NCI-H748 (cell line): ENCODE results near the gene CENPT.
"Not testable (repeated sequence)": the region's sequence is repeated elsewhere in the genome, so short reads cannot be mapped to it uniquely, and the experiment has no call there.

Experiments
- DNase-seq: peaks from one replicate; lab custom pipeline; 2025; ENCODE audit not compliant: unreplicated experiment; lab: John Stamatoyannopoulos, UW

Gene CENPT

DNA sequence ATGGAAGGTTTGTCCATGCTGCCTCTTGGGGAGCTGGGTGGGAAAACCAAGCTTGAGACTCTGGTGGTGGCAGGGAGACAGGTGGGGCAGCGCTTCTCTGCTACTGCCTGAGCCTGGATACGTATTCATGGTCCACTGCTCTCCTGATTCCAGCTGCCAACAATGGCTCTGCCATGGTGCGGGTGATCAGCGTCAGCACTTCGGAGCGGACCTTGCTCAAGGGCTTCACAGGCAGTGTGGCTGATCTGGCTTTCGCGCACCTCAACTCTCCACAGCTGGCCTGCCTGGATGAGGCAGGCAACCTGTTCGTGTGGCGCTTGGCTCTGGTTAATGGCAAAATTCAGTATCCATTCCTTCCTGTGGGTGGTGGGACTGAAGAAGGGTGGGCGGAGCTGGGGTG is 29.6 kb upstream of the CENPT start:
- no peak for DNase-seq

DNA sequence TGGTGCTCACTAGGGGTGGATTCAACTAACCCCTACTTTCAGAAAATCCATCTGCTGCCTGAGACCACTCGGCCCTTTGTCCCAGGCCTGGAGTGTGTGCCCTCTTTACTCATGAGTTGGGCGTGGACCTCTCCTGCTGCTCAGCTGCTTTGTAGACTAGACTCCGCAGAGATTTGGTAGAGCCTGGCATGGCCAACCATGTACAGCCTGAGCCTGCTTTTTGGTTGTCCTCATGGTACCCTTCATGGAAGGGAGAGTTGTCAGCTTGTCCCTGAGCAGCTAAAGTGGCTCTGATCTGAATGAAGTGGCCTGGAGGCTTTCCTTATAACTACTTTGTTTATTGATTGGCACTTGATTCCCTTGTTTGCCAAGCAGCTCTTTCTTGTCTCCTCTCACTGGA is 26.9 kb upstream of the CENPT start:
- no peak for DNase-seq

DNA sequence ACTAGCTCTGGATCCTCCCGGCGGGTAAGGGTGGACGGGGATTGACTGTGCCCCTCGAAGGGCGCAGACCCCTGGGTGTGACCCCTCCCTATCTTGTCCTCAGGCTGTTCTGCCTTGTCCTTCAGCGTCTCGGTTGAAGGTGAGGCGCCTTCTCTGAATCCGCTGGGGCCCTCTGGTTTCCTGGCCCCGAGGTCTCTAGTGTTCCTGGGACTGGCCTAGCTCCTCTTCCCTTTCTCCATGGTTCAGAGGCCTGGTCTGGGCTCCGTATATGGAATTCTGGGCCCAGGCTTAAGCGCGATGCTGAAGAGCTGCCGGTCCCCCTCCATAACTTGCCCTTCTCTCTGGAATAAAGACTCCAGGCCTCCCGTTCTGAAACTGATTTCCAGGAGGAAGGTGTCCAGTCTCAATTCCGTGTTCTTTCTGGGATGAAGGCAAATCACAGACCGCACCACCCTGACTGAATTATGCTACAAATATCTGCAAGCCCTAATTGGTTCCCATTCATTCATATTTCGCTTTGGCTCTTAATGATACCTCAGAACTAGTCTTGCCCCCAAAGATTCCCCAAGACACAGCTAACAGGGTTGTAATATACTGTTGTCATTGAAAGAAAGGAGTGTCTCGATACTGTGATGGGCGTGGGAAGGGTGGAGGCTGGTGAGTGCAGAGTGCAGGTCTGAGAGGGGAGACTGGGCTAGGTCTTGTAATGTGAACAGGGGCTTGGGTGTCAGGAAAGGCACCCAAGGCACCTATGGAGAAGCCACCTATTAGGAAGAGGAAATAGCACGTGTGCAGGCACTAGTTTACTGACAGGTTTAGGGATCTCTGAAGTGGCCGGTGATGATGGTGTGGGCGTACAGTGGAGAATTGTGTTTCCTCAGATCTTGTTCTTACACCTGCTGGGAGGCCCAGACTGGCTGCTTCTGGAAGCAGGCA is 26.2 kb upstream of the CENPT start:
- DNase-seq = peak; percentile 3

DNA sequence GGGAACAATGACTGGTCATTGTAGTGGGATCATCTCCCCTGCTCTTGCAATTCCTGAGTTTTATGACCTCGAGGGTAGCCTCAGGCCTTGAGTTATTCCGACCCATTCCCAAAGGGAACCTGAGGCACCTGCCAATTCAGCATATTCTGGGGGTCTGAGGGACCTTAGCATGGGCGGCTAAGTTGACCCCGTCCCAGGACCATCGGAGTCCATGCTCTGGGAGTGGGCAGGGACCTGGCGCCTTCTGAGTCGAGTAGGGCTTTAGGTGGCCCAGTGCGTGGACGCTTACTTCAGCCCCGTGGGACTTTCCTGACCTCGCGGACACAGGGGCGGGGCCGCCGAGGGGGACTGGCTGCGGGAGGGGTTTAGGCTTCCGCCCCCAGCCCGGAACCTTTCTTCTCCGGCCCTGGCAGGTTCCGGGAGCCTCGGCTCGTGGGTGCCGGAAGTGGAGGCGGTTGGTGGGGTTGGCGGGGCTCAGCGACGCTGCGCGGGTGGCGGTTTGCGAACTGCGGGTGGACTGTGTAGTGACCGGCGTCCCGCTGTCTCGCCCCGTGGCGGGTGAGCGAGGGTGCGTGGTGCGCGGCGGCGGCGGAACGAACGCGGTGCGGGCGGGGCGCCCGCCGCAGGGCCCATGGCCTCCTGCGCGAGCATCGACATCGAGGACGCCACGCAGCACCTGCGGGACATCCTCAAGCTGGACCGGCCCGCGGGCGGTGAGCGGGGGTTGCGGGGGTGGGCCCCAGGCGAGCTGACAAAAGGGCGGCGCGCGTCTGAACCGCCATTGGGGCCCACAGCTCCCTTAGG is 25.3 kb upstream of the CENPT start, which contains the start of gene EDC4:
Gene EDC4, plus strand, starts transcription at position 422 of the 804 bp plus-strand sequence. Its CDS starts 210 bp downstream, at position 632.
- peak; percentile 59 for DNase-seq

DNA sequence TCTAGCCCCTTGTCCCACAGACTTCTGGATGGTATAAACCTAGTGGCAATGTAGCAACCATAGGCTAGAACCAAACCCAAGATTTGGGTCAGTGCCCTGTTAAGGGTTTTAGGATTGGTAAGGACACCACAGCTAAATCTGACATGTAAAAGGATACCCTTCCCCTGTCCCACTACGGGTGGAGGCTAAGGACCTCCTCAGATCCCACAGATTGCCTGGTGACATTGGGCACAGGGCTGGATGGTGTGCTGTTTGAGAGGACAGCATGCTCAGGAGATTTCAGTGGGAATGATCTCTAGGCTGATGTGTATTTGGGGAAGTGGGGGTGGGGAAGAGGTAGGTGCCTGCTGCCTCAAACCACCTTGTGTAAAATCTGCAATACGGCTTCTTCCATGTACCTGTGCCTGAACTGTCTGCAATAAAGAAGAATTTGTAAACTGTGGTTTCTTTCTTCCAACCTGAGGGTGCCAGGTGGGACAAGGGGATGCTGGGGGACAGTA is 24.7 kb upstream of the CENPT start:
- no peak for DNase-seq

DNA sequence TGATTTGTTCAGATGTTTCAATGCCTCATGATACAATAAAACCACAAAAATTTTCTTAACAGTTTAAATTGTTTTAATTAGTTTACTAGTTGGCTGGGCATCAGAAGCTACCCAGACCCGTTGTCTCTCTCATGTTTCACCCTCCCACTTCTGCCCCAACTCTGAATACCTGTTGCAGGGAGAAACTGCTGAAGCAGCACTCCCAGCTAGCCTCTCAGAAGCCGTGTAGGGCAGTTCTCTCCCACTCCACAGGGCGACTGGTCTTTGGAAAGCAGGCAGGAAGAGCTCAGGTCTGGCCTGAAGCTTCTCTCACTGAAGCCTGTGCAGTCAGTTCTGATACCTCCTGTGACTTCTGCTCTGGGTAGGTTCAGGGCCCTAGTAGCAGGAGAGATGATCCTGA is 23.8 kb upstream of the CENPT start:
- DNase-seq = no peak

DNA sequence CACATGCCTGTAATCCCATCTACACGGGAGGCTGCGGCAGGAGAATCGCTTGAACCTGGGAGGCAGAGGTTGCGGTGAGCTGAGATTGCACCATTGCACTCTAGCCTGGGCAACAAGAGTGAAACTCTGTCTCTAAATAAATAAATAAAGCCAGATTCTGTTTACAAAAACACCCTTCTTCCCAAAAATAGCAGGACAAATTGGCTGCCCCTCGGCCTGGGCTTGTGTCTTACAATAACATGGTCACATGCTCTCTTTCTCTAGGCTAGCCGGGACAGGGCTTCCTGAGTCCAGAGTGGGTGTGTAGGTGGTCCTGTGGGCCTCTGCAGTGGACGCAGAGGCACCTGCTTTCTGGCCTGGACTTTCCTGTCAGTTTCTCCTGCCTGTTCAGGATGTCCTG is 22.2 kb upstream of the CENPT start:
- no peak for DNase-seq

DNA sequence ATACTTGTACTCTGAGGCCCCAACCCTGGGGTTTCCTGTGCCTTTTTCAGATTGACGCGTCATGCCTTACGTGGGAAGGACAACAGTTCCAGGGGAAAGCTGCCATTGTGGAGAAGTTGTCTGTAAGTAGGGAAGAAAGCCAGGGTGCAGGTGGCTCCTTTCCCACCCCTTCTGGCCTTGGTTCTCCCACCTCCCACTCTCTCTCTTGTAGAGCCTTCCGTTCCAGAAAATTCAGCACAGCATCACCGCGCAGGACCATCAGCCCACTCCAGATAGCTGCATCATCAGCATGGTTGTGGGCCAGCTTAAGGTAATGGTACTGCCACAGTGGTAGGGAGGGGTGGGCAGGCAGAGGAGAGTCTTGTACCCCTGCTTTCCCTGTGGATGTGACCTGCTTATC is 20.8 kb upstream of the CENPT start:
- DNase-seq = no peak

DNA sequence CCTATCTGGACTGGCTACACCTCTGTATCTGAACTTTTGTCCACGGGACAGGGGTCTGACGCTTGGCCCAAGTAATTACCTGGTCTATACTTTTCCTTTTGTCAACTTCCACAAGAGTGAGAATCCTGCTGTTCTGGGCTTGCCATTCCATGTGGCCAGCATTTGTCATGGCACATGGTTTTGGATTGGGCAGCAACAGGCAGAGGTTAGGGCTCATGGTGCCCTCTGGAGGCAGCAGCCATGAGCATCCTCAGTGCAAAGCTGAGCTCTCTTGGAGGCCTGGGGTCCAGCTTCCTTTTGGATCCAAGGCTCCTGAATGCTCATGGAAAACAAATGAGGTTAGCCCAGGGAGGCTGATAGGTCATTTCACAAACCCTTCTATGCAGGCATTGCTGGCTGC is 17.8 kb upstream of the CENPT start:
- DNase-seq = peak; percentile 18

DNA sequence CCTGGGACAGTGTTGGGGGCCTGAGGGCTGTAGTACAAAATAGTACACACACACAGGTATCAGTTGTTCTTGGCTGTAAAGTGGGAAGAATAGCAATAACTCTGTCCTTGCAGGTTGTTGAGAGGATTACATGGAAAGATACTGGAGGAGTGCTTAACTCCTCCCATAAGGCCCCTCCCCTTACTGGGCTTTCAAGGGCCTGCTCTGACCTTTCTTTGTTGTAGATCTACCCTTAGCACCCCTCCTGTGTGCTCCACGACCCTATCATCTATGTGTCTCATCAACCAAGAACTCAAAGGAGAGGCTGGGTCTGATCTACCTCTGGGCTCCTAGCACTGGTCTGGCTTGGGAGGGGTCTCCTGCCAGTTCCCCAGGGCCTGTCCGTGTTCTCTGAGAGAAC is 17.1 kb upstream of the CENPT start:
- no peak for DNase-seq

DNA sequence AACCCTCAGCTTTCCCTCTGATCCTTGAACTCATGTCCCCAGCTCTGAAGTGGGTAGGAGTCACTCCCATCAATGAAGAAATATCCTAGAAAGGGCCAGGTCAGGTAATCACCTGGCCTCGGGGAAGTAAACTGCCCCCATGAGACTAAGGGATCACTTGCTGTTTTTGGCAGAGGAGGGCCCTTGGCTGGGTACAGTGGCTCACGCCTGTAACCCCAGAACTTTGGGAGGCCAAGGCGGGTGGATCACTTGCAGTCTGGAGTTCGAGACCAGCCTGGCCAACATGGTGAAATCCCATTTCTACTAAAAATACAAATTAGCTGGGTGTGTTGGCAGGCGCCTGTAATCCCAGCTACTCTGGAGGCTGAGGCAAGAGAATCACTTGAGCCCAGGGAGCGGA is 16.6 kb upstream of the CENPT start:
- not testable (repeated sequence) for DNase-seq

DNA sequence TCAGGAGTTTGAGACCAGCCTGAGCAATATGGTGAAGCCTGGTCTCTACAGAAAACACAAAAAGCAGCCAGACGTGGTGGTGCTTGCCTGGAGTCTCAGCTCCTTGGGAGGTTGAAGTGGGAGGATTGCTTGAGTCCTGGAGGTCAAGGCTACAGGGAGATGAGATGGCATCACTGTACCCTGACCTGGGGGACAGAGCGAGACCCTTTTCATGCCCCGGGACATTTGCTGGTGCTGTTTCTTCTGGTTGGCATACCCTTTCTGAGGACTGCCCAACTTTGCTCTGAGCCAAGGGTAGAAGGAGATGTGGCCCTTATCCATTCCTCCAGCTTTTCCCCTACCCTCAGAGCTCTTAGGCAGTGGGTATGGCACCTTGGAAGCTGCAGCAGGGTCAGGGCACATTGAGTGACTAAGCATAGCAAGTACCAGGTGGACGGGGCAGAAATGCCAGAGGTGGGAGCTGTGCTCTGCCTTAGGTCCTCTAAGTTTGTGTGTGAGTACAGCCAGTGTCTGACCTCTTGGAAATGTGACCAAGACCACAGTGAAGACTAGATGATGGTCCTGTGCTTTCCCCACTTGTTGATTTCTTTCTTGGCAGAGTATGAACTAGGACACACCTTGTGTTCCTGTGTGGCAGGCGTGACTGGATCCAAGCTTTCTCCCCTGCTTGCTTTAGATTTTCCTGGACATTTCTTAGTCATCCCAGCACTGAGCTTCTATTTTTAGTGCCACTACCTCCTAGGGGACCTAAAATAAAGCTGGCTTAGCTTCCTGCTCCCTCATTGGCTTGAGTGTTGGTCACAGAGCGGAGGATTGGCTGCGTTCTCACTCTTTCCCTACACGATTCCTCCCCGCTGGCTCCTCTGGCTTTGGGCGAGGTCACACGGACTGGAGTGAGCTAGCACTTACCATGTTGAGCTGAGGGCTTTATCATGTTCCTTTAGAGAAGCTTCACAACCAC is 15.4 kb upstream of the CENPT start:
- DNase-seq = no peak

DNA sequence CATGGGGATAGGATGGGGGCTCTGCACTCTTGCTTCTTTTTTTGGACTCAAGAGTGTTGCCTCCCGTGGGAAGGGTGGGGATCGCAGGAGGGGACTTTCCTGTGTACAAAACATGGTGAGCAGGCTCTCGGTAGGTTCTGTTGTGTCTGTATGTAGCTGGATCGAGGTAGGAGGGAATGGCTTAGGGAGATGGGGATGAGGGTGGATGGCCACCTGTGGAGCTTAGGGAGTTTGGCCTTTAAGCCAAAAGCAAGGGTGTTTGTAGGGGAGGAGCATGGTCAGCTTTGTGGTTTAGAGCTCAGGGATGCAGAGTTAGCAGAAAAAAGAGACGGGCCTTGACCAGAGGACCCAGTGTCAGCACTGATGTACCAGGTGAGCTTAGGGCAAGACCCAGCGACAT is 14.4 kb upstream of the CENPT start:
- no peak for DNase-seq

DNA sequence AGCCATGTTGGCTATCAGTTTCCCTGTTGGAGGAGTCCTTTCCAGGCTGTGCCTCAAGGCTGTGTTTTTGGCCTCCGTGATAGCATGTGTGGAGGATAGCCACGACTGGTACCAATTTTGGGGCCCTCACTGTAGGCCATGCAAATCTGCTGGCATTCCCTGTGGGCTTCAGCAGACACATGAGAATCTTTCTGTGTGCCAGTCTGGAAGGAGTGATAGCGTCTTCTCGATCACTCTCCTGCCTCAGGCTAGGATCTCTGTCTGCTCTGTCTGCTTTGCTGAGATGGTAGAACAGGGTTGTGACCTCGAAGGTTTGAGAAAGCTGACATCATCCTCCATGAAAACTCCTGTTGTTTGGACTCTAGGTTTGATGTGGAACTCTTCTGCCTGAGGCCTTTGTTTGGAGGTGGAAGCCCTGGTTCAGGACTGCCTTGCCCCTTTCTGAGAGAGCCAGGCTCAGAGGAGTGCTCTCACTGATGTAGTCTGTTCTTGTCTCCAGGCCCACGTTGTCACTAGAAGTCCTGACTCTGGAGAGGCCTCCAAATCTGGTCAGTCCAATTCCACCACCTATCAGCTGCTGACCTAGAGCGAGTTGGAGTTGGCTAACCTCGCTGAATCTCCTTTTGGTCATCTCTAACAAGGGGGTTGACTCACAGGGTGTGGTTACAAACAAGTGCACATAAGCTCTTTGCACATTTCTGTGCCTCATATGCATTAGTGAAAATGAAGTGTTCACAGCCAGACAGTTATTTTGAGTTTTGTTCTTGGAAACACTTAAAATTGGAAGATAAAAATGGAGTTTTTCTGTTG is 13.3 kb upstream of the CENPT start:
- DNase-seq = no peak

DNA sequence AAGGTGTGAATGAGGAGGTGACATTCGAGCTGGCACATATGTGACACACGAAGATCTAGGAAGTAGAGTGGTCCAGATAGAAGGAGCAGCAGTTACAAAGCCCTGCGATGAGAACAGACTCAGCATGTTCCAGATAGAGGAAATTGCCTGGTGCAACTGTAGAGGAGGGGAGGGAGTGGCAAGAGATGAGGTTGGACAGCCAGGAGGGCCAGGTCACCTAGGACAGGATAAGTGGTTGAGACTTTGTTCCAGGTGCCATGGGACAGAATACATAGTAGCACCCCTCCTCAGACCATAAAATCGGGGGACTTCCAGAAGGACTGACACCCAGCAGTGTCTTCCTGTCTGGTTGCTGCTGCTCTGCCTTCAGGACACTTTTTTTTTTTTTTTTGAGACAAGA is 11.0 kb upstream of the CENPT start:
- no peak for DNase-seq

DNA sequence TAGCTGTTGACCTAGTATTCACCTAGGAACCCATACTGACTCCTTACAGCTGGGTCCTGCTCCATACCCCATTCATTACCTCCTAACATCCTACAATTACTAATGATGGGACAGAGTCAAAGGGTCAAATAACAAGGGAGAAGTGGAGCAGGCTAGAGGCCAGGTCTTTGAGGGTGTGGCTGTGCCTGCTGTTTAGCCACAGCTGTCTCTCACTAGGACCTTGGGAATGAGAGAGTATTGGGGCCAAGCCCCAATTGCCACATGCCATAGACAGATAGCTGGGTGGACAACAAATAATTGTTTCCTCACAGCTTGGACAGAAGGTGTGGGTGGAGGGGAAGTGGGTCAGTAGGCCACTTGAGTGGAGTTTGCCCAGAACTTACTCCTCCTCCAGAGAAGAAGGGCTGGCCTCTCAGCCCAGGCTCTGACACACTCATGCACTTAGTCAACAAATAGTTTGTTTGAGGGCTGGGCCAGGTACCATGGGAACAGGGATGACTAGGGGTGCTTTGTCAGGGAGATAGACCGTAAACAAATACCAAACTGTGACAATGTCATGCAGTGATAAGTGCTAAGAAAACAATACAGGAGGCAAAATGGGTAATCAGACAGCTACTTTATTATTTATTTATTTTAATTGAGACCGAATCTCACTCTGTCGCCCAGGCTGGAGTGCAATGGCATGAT is 10.2 kb upstream of the CENPT start:
- peak; percentile 94 for DNase-seq

DNA sequence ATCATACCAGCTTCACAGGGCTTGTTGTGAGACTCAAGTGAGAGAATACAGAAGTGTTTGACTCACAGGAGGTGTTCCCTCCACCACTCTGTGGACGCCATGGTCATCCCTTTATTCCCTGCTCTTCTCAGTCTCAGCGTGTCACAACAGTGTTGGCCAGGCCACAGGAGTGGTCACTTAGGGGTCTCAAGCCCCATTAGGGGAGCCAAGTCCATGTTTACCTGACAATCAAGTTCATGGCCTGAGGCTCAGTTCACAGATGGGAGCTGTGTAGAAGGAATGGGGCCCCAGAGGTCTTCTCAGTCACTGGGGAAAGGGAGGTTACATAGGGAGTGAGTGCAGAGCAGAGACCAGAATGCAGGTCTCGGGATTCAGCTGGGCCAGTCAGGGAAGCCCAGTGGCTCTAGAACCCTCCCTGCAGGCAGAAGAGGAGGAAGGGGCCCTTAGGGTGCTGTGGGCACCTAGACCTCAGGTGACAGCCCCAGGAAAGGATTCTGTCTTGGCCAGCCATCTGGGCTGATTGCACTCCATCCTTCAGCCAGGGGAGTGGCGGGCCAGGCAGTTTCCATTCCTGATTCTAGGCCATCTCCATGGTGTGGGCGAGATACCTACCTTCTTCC is 9.5 kb upstream of the CENPT start:
- no peak for DNase-seq

DNA sequence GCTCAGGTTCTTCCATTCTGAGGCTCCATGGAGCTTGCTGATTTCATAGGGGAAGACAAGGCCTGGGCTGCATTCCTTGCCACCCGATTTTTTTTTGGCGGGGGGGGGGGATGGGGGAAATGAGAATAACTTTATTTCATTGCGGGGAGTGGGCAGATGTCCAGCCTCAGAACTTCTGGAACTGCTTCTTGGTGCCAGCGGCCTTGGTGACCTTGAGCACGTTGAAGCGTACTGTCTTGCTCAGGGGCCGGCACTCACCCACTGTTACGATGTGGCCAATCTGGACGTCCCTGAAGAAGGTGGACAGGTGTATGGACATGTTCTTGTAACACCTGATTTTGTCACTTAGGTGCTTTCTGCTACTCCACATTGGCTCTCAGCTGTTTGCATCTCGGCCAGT is 8.3 kb upstream of the CENPT start:
- DNase-seq = no peak

DNA sequence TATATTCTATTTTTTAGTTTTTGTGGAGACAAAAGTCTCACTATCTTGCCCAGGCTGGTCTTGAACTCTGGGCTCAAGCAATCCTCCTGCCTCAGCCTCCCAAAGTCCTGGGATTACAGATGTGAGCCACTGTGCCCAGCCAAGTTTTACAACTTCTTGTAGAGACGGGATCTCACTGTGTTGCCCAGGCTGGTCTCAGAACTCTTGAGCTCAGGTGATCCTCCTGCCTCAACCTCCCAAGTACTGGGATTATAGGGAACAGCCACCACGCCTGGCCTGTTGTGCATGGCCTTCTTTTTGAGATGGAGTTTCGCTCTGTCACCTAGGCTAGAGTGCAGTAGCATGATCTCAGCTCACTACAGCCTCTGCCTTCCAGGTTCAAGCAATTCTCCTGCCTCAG is 6.2 kb upstream of the CENPT start:
- DNase-seq = no peak
